ENCODE data around the gene LILRA6.
"Not testable (repeated sequence)": the region's sequence is repeated elsewhere in the genome, so short reads cannot be mapped to it uniquely, and the experiment has no call there.

The LILRA6 gene

DNA sequence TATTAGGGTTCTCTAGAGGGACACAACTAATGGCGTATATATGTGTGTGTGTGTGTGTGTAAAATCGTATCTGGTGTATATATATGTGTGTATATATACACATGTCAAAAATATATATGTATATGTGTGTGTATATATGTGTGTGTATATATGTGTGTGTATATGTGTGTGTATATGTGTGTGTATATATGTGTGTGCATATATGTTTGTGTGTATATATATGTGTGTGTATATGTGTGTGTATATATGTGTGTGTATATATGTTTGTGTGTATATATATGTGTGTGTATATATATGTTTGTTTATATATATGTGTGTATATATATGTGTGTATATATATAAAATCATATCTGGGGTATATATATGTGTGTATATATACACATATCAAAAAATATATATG is 19.9 kb upstream of the LILRA6 start:
- DNase-seq (ENCODE audit: low read depth), result no peak

- DNase-seq (ENCODE audit: low read depth), result no peak
Measured at GRCh38 chr19:54262066-54262465, 19.5 kb upstream of the LILRA6 start.

DNA sequence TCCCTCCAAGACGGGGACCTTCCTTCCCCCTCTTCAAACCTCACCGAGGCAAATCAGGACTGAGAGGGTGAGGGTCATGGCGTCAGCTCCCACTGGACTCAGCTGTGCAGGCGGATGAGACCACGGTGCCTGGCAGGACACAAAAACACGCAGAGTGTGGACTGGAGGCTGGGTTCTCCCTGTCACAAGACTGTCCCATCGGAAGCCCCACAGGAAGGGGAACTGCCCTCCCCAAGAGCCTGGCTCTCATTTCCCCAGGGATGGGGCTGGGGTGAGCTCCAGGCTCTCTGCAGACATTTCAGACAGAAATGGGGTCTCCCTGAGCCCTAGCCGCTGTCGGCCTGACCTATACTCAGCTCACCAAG is 14.5 kb upstream of the LILRA6 start, which contains the start of gene LILRB5:
LILRB5 (minus strand) TSS at position 158 of the 365 bp plus-strand sequence; CDS start at position 78, 80 bp downstream.
- DNase-seq (ENCODE audit: low read depth), result no peak

DNA sequence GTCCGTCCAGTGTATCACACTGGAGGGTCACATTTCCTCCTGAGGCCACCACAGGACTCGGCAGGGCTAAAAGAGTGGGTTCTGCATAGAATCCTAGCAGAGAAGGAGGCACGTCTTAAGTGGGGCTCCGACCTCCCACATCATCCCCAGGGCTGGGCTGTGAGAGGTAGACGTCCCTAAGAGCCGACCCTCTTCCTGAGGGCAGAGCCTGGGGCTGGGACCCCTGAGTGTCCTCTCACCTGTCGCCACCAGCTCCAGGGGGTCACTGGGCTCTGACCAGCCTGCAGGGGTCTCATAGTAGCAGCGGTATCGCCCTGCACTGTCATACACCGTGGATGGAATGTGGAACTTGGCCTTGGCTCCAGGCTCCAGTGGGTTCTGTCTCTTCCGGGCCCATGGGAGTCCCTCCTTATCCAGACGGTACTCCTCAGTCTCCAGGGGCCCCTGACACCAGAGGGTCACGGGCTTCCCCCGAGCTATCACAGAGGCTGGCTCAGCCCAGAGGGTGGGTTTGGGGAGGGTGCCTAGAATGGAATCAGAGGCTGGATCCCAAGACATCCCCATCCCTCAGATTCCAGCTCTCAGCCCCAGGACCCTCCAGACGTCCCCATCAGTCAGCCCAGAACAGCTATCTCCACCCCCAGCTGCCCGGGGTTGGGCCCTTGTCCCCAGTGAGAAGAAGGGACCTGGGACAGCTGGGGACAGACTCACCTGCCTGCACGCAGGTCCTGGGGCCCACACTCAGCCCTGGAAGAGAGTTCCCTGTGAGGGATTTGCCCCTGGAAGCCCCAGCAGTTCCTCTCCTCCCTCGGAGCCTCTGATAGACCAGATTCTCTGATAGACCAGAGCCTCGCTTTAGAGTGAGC is 13.9 kb upstream of the LILRA6 start:
- no peak for DNase-seq (ENCODE audit: low read depth)

DNA sequence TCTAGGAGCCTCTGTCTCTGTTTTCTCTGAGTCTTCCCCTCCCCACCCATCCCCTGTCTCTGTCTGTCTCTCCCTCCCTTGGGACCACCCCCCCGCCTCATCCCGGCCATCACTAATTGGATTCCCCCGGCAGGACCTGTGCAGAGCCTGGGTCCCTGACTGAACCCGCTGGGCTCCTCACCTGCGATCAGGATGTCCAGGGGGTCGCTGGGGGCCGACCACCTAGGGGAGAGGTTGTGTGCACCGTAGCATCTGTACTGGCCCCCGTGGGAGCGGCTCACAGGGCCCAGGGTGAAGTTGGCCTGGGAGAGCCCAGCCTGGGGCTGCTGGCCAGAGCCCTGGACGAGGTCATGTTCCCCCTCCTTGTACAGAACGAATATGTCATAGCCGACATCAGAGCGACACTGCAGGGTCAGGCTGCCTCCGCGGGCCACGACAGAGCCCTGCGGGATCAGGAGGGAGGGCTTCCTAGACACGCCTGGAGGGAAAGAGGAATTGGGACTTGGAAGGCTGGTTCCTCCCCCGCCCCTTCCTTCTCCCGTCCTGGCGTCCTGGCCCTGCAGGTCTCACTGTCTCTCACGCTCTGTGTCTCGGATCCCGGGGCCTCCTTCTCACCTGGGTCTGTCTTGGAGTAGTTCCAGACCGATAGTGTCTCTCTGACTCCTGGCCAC is 12.7 kb upstream of the LILRA6 start:
- no peak for DNase-seq (ENCODE audit: low read depth)

- DNase-seq (ENCODE audit: low read depth), result no peak
Measured at GRCh38 chr19:54254195-54254906, 11.8 kb upstream of the LILRA6 start.

- DNase-seq (ENCODE audit: low read depth), result no peak
Measured at GRCh38 chr19:54253331-54254194, 11.0 kb upstream of the LILRA6 start.

DNA sequence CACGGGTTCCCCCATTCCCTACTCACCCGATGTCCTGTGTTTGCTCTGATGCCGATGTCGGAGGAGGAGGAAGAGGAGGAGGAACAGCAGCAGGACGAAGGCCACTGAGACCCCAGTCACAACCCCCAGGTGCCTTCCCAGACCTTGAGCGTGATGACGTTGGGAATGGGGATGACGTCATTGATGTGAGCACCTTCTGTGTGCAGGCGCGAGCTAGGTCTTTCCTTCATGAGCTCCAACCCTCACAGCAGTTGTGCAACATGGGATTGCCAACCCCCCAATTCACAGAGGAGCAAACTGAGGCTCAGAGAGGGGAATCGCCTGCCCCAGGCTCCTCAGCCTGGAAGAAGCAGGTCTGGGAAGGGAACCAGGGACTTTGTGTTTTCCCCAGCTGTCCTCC is 10.3 kb upstream of the LILRA6 start:
- no peak for DNase-seq (ENCODE audit: low read depth)

DNA sequence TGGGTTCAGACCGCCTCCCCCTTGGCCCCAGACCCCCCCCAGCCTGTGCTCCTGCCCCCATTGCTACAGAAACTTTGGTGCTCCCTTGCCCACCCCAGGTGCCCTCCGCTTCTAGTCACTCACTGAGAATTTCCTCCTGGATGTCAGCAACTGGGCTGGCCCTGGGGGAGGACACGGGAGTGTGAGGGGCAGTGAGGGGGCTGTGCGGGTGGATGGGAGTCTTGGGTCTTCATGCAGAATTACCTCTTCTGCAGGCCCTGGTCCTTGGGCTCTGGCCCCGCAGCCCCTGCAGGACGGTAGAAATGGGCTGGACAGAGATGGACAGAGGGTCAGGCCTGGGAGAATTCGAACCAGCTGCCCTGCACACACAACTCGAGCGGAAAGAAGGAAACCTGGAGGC is 9.7 kb upstream of the LILRA6 start:
- no peak for DNase-seq (ENCODE audit: low read depth)

- peak; percentile 43 for DNase-seq (ENCODE audit: low read depth)
Measured at GRCh38 chr19:54248016-54248601, 5.5 kb upstream of the LILRA6 start.

DNA sequence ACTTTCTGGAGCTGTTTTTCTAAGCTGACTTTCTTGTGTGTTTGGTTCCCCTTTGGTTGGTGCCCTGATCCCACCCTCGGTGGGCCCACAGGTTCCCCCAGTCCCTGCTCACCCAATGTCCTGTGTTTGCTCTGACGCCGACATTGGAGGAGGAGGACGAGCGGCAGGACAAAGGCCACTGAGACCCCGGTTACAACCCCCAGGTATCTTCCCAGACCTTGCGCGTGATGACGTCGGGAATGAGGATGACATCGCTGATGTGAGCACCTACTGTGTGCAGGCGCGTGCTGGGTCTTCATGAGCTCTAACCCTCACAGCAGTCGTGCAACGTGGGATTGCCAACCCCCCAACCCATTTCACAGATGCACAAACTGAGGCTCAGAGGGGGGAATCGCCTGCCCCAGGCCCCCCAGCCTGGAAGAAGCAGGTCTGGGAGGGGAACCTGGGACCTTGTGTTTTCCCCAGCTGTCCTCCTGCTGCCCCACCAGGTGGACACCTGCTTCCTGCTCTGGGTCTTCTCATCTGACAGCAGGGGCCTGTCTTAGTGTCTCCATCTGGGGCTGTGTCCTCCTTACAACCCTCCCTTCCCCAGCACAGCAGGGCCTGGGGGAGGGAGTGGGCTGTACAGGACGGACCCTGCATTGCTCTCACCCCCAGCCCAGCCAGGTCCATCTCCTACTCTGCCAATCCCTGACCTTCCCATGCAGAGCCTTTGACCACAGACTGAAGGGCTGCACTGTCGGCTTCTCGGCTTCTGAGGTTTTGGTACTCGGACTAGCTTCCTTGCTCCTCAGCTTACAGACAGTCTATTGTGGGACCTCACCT is 4.7 kb upstream of the LILRA6 start:
- no peak for DNase-seq (ENCODE audit: low read depth)

GRCh38 chr19:54245936-54246335 is 3.3 kb upstream of the LILRA6 start:
- no peak for DNase-seq (ENCODE audit: low read depth)

- DNase-seq (ENCODE audit: low read depth), result not testable (repeated sequence)
Measured at GRCh38 chr19:54243809-54244208, 1.2 kb upstream of the LILRA6 start.

- not testable (repeated sequence) for DNase-seq (ENCODE audit: low read depth)
Measured at GRCh38 chr19:54242234-54242633, 356 bp downstream of the LILRA6 start.

DNA sequence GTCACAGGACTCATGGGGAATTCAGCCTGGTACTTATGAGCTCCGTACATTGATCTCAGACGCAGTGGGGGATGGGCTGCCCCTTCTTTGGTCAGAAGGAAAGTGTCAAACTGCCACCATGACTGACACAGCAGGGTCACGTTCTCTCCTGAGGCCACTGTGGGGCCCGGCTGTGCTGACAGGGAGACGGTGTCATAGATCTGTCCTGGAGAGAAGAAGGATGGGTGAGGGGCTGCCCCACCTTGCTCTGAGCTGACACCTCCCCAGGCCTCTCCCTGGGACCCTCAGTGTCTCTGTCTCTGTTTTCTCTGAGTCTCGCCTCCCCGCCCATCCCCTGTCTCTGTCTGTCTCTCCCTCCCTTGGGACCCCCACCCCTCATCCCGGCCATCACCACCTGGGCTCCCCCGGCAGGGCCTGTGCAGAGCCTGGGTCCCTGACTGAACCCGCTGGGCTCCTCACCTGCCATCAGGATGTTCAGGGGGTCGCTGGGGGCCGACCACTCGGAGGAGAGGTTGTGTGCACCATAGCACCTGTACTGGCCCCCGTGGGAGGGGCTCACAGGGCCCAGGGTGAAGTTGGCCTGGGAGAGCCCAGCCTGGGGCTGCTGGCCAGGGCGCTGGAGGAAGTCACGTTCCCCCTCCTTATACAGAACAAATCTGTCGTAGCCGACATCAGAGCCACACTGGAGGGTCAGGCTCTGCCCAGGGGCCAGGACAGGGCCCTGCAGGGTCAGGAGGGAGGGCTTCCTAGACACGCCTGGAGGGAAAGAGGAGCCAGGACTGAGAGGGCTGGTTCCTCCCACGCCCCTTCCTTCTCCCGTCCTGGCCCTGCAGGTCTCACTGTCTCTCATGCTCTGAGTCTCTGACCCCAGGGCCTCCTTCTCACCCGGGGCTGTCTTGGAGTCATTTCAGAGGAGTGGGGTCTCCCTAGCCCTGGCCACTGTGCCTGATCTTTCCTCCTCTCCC is 1.9 kb downstream of the LILRA6 start:
- not testable (repeated sequence) for DNase-seq (ENCODE audit: low read depth)

GRCh38 chr19:54239491-54240371 is 2.9 kb downstream of the LILRA6 start:
- DNase-seq (ENCODE audit: low read depth), result not testable (repeated sequence)

DNA sequence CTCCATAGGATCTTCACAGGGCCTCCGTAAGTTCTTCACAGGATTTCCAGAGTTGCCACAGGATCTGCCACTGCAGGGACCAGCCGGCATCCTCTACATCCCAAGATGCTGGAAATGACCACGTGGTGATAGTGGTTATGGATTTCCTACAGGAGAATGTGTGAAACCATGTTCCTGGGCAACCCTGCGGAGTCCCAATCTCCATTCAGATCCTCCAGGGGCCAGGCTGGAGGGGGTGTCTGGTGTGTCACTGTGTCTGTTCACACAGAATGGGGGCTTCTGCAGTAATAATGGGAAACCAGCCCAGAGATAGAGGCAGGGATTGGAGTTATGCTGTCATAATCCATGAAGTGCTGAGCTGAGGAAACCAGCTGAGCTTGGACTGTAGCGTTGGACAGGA is 8.6 kb downstream of the LILRA6 start:
- no peak for DNase-seq (ENCODE audit: low read depth)

Data from iris pigment epithelial cell (primary cell).